ENCODE results near the gene TKT.

DNA sequence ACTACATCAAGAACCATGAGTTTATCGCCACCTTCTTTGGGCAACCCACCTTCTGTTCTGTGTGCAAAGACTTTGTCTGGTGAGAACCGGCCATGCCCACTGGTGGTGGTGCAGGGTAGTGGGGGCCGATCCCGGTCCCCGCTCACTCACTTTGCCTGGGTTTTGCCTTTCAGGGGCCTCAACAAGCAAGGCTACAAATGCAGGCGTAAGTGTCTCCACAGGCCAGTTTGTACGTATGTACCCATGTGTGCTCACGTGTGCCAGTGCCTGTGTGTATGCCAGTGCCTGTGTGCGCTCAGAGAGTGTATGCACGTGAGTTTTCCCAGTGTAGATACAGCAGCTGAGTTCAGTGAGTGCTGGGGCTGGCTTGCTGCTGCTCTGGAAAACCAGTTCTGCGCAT lies 74.3 kb downstream of the TKT start:
- TF ChIP-seq, protein P1, sequence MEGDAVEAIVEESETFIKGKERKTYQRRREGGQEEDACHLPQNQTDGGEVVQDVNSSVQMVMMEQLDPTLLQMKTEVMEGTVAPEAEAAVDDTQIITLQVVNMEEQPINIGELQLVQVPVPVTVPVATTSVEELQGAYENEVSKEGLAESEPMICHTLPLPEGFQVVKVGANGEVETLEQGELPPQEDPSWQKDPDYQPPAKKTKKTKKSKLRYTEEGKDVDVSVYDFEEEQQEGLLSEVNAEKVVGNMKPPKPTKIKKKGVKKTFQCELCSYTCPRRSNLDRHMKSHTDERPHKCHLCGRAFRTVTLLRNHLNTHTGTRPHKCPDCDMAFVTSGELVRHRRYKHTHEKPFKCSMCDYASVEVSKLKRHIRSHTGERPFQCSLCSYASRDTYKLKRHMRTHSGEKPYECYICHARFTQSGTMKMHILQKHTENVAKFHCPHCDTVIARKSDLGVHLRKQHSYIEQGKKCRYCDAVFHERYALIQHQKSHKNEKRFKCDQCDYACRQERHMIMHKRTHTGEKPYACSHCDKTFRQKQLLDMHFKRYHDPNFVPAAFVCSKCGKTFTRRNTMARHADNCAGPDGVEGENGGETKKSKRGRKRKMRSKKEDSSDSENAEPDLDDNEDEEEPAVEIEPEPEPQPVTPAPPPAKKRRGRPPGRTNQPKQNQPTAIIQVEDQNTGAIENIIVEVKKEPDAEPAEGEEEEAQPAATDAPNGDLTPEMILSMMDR (IDR thresholded peaks at IDR 0.05 in 2 of 3, conservative IDR thresholded peaks at IDR 0.05 in 1 of 3; ENCODE audit: borderline replicate concordance in 1 of 3, insufficient read depth in 1 of 3, low read depth in 2 of 3, low read length in 2 of 3), result 0 out of 6 replicates have a peak, but pooled peaks of 1 of the 3 experiments have one; percentile 17
- TF ChIP-seq RAD21 (IDR thresholded peaks at IDR 0.05; ENCODE audit: low read depth) (no peak), YY1 (IDR thresholded peaks at IDR 0.05; ENCODE audit: extremely low read depth, insufficient replicate concordance, low read depth, low read length) (no peak), POLR2A (IDR thresholded peaks at IDR 0.05; ENCODE audit: borderline replicate concordance, extremely low read depth, insufficient read depth, insufficient read length) (no peak), SP1 (IDR thresholded peaks at IDR 0.05; ENCODE audit: low read depth) (no peak), JUND (IDR thresholded peaks at IDR 0.05) (no peak), EZH2phosphoT487 (IDR thresholded peaks at IDR 0.05; ENCODE audit: borderline replicate concordance) (no peak), ZNF274 (IDR thresholded peaks at IDR 0.05; ENCODE audit: low read depth, low read length) (no peak), POLR2AphosphoS5 (IDR thresholded peaks at IDR 0.05; ENCODE audit: low read depth, low read length) (no peak), SIN3A (IDR thresholded peaks at IDR 0.05; ENCODE audit: low read depth) (no peak)
- TF ChIP-seq, protein P2, sequence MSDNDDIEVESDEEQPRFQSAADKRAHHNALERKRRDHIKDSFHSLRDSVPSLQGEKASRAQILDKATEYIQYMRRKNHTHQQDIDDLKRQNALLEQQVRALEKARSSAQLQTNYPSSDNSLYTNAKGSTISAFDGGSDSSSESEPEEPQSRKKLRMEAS (IDR thresholded peaks at IDR 0.05), result no peak
- TF ChIP-seq, protein P3, sequence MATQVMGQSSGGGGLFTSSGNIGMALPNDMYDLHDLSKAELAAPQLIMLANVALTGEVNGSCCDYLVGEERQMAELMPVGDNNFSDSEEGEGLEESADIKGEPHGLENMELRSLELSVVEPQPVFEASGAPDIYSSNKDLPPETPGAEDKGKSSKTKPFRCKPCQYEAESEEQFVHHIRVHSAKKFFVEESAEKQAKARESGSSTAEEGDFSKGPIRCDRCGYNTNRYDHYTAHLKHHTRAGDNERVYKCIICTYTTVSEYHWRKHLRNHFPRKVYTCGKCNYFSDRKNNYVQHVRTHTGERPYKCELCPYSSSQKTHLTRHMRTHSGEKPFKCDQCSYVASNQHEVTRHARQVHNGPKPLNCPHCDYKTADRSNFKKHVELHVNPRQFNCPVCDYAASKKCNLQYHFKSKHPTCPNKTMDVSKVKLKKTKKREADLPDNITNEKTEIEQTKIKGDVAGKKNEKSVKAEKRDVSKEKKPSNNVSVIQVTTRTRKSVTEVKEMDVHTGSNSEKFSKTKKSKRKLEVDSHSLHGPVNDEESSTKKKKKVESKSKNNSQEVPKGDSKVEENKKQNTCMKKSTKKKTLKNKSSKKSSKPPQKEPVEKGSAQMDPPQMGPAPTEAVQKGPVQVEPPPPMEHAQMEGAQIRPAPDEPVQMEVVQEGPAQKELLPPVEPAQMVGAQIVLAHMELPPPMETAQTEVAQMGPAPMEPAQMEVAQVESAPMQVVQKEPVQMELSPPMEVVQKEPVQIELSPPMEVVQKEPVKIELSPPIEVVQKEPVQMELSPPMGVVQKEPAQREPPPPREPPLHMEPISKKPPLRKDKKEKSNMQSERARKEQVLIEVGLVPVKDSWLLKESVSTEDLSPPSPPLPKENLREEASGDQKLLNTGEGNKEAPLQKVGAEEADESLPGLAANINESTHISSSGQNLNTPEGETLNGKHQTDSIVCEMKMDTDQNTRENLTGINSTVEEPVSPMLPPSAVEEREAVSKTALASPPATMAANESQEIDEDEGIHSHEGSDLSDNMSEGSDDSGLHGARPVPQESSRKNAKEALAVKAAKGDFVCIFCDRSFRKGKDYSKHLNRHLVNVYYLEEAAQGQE (IDR thresholded peaks at IDR 0.05; ENCODE audit: low read depth), result no peak

All from HCT116 (cell line).